ENCODE results near the gene UGT1A8.

DNA sequence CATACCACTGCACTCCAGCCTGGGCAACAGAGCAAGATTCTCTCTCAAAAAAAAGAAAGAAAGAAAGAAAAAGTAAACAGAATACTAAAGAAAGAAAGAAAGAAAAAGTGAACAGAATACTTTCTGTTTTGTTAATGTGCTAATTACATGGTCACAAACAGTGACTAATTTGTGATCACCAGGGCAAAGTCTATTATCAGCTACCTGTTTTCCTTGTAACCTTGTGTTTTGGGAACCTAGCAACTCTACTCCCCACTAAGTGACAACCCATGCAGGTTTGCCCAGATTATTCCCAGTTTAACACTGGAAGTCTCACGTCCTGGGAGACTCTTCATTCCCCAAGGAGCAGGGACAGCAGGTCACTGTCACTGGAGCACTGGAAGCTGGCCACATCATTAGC lies 37.6 kb downstream of the UGT1A8 start:
- TF ChIP-seq, protein P1, sequence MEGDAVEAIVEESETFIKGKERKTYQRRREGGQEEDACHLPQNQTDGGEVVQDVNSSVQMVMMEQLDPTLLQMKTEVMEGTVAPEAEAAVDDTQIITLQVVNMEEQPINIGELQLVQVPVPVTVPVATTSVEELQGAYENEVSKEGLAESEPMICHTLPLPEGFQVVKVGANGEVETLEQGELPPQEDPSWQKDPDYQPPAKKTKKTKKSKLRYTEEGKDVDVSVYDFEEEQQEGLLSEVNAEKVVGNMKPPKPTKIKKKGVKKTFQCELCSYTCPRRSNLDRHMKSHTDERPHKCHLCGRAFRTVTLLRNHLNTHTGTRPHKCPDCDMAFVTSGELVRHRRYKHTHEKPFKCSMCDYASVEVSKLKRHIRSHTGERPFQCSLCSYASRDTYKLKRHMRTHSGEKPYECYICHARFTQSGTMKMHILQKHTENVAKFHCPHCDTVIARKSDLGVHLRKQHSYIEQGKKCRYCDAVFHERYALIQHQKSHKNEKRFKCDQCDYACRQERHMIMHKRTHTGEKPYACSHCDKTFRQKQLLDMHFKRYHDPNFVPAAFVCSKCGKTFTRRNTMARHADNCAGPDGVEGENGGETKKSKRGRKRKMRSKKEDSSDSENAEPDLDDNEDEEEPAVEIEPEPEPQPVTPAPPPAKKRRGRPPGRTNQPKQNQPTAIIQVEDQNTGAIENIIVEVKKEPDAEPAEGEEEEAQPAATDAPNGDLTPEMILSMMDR (IDR thresholded peaks at IDR 0.05; ENCODE audit: low read length) = no peak
- no peak for TF ChIP-seq EZH2 (IDR thresholded peaks at IDR 0.05; ENCODE audit: borderline replicate concordance, low read length)
